Measurements from ENCODE around the gene PIGR. TPM values are rescaled to one million over a fixed set of nuclear protein-coding genes. Genes with fewer than 3 reads are reported as not detected.

Gene PIGR
- total and polyA plus RNA-seq, 9 of the 15 experiments (the other 6 are each of a cell fraction or from before 2014, with no cell fraction given): 0.01 to 1.5 (median 0.03) TPM; not detected in 4

- Histone ChIP-seq H3K79me2 (ENCODE audit: control insufficient read depth, insufficient read depth, low read length) (no peaks in the 10 kb centered on the region), H3K9ac (ENCODE audit: insufficient read depth in 1 of 2, low read depth in 2 of 2, low read length in 2 of 2) (no peak overlapping the region), H3K4me3 (no peak overlapping the region), H4K20me1 (replicated peaks; ENCODE audit: control insufficient read depth, insufficient read depth, low read length) (no peaks in the 10 kb centered on the region), H3K27ac (ENCODE audit: extremely low read depth, low read depth, low read length) (no peak overlapping the region), H2AFZ (ENCODE audit: low read depth, low read length) (no peak overlapping the region), H3K4me2 (ENCODE audit: insufficient read depth, low read length) (no peak overlapping the region), H3K36me3 (ENCODE audit: control insufficient read depth, insufficient read depth, low read length) (no peaks in the 10 kb centered on the region), H3K9me1 (ENCODE audit: control insufficient read depth, insufficient read depth, low read length) (no peaks in the 10 kb centered on the region), H3K9me3 (replicated peaks; ENCODE audit: control insufficient read depth, insufficient read depth, low read depth, low read length) (no peaks in the 10 kb centered on the region), H3K4me1 (replicated peaks in 1 of 2; ENCODE audit: control insufficient read depth in 2 of 2, insufficient read depth in 2 of 2, low read length in 2 of 2) (peaks cover 5 to 24% of the 10 kb centered on the region in 2 experiments), H3K27me3 (ENCODE audit: control insufficient read depth in 2 of 2, insufficient read depth in 2 of 2, low read length in 2 of 2) (no peaks in the 10 kb centered on the region)
- FAIRE-seq (peak; percentile 15), ATAC-seq (no peak), DNase-seq (ENCODE audit: extremely low read depth in 1 of 4, low spot score in 3 of 4) (no peak)
- ChIA-PET POLR2A (no interaction called here), CTCF (ENCODE audit: low intra/inter-chr PET ratio) (no interaction called here)
- in situ Hi-C loops (cut with MboI): no loop called here
- TF ChIP-seq TEAD4 (IDR thresholded peaks at IDR 0.05; ENCODE audit: low read length): no peak
- no peak for TF ChIP-seq TEAD4 (CRISPR knock-in tag; IDR thresholded peaks at IDR 0.05; ENCODE audit: borderline replicate concordance)
- no peak for TF ChIP-seq HMGN3 (IDR thresholded peaks at IDR 0.05; ENCODE audit: borderline replicate concordance, extremely low read depth, insufficient read length, low read depth, low read length)
- TF ChIP-seq ZNF146 (CRISPR knock-in tag; IDR thresholded peaks at IDR 0.05; ENCODE audit: unreplicated experiment): no peak
- no peak for TF ChIP-seq PHB2 (IDR thresholded peaks at IDR 0.05; ENCODE audit: low read depth)
- no peak for TF ChIP-seq SMAD2 (IDR thresholded peaks at IDR 0.05; ENCODE audit: low read depth, low read length)
- no peak for TF ChIP-seq BCL6 (CRISPR knock-in tag; IDR thresholded peaks at IDR 0.05)
- no peak for TF ChIP-seq ZNF766 (CRISPR knock-in tag; conservative IDR thresholded peaks at IDR 0.05)
- no peak for TF ChIP-seq RB1 (IDR thresholded peaks at IDR 0.05; ENCODE audit: low read depth)
- no peak for TF ChIP-seq GABPB2 (CRISPR knock-in tag; conservative IDR thresholded peaks at IDR 0.05)
- no peak for TF ChIP-seq KDM1A (IDR thresholded peaks at IDR 0.05)
- intact Hi-C loops (cut with micrococcal nuclease): no loop called here
- 51% methylated on average over 5 of the region's 6 CpGs for WGBS (ENCODE audit: insufficient coverage, low coverage, missing lambda C conversion rate)
- BruUV-seq (replicated peaks): no TSS peak
Measured at GRCh38 chr1:206929524-206929923, 16.7 kb downstream of the PIGR start.
